Activated naive CD8-positive, alpha-beta T cell treated with anti-CD3 and anti-CD28 coated beads, Interleukin-2, amount 50 U/mL, for 24 hours (primary cell): ENCODE measurements around the gene CCDC196.
"Not testable (repeated sequence)": the region's sequence is repeated elsewhere in the genome, so short reads cannot be mapped to it uniquely, and the experiment has no call there.

Experiments used
- ATAC-seq: fragments of 150-1000 bp; cut with Tn5 transposase; one replicate; pipeline ENCODE4 v1.10.0; 2021
- DNase-seq: peaks from one replicate; pipeline ENCODE4 v3.0.0; 2021
- H3K27ac Mint-ChIP-seq: one replicate; pipeline ENCODE4 v1.8.0; 2021; ENCODE audit warnings: mild to moderate bottlenecking, mixed read lengths
- H3K27me3 Mint-ChIP-seq: one replicate; pipeline ENCODE4 v1.8.0; 2021; ENCODE audit warnings: mixed read lengths
- H3K36me3 Mint-ChIP-seq: one replicate; pipeline ENCODE4 v1.8.0; 2021; ENCODE audit warnings: low read depth, mixed read lengths
- H3K4me1 Mint-ChIP-seq: one replicate; pipeline ENCODE4 v1.8.0; 2021; ENCODE audit warnings: mixed read lengths
- H3K4me3 Mint-ChIP-seq: one replicate; pipeline ENCODE4 v1.8.0; 2021; ENCODE audit warnings: mild to moderate bottlenecking, moderate library complexity, mixed read lengths
- H3K9me3 Mint-ChIP-seq: one replicate; pipeline ENCODE4 v1.8.0; 2021; ENCODE audit warnings: mixed read lengths

CCDC196 gene

DNA sequence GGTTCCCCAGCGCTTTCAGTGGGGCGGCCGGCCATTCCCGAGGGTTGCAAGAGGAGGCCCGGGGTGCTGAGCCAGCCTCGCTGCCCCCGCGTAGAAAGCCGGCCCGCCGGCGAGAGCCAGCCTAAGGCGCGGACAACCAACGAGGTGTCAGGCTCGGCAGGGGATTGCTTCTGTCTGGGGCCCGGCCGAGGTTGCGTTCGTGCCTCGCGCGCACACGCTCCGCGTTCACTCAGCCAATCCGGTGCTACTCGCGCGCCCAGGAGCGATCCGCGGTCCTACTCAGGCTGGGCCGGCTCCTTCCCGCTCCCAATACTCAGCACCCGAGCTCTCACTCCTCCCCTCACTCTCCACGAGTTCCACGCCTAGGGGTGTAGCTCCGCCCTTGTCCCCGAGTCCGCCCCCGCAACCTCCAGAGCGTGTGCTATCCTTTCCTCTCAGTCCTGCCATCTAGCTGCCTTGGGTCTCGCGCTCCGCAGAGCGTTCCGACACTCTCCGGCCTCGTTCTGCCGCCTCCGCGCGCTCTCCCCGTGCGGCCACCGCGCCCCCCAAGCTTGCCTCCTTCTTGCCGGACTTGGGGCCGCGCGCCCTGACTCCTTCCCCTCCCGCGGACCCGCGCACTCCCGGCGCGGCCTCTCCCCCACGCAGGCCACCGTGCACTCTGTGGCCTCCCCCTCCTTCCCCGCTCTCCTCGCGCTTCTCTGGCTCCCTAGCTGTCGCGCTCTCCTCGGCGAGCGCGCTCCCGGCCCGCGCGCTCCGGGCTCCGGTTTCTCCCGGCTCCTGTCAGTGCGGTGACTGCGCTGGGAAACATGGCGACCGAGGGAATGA, 21.8 kb downstream of the CCDC196 start, which contains the start of gene GPHN:
GPHN (plus strand) TSS at position 426 of the 825 bp plus-strand sequence.
- ATAC-seq = peak; percentile 97
- H3K4me3 Mint-ChIP-seq = peak within 1 kb of the TSS; percentile 90
- peak; percentile 88 for DNase-seq
- H3K27me3 Mint-ChIP-seq = peaks cover 14% of the 10 kb centered on the region
- peak within 1 kb of the TSS; percentile 94 for H3K27ac Mint-ChIP-seq
- no peaks in the 10 kb centered on the region for H3K9me3 Mint-ChIP-seq
- peaks cover 33% of the 10 kb centered on the region for H3K4me1 Mint-ChIP-seq
- no peaks in the 10 kb centered on the region for H3K36me3 Mint-ChIP-seq

DNA sequence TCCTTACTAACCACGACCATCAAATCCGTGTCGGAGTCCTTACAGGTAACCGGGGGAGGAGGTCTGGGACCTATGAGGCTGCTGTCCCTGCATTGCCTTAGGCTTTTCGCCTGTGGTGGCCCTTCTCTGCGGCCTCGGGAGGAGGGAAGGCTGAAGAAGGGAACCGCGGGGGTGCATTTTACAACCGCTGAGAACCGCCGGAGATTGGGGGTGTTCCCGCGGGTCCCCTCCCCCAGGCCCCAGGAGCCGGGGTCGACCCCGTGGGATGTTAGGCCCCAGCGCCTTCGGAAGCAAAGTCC, 22.3 kb downstream of the CCDC196 start:
- ATAC-seq = no peak

DNA sequence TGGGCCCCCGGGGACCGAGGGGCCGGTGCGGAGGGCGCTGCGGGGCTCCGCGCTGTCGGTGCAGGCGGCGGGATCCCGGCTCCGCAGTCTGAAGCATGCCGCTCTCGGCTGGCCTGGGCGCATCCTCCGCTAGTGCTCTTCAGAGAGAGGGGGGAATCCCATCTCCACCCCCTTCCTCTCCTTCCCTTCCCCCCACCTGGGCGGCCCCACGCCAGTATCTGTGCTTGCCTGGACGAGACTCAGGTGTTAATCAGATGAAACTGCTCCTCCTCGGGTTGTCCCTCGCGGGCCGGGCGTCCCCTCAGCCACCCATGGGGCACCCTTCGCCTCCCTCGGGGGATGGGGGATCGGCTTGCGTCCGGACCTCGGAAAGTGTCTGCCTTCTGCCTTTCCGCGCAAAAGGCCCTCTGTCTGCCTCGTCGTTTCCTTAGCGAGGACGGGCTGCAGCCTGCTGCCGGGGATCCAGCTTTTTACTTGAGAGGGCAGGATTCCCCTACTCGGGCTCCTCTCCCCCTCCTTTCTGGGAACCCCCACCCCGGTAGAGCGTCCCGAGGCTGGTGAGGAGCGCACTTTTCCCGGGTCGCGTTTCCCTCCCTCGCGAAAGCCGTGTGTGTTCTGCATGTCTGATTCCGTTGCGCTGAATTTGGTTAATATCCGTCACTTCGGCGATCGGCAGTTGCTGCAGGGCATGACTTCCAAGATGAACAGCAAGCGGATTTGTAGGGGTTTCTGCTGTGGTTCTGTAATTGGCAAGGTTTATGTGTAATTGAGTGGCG, 22.9 kb downstream of the CCDC196 start:
- peak overlapping the region; percentile 70 for H3K27ac Mint-ChIP-seq
- DNase-seq (peak; percentile 65), ATAC-seq (peak; percentile 22)
- H3K4me3 Mint-ChIP-seq = peak overlapping the region; percentile 90
- H3K27me3 Mint-ChIP-seq = peaks cover 16% of the 10 kb centered on the region
- peaks cover 37% of the 10 kb centered on the region for H3K4me1 Mint-ChIP-seq
- no peaks in the 10 kb centered on the region for H3K9me3 Mint-ChIP-seq
- no peaks in the 10 kb centered on the region for H3K36me3 Mint-ChIP-seq

More for the DNA sequence above, 22.3 kb downstream of the CCDC196 start:
- no peak for DNase-seq
- Mint-ChIP-seq H3K4me3 (peak overlapping the region; percentile 90), H3K9me3 (no peaks in the 10 kb centered on the region), H3K27me3 (peaks cover 16% of the 10 kb centered on the region), H3K27ac (peak overlapping the region; percentile 94), H3K36me3 (no peaks in the 10 kb centered on the region), H3K4me1 (peaks cover 37% of the 10 kb centered on the region)

DNA sequence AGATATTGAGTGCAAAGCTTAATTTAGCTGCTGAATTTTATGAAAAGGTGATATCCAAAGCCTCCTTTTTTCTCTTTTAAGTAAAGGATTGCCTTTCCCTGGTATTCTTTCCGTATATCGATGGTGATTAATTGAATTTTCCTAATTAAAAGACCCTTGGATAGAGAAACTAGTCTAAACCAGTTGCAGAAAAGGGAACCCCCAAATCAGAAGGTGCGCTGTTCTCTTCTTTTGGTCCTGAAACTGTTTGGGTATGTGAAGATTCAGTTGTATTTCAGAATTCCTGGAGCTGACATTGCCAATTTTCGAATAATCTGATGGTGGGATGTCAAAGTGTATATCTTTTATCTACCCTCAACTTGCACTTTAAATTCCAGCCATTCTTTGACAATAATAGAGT, 23.7 kb downstream of the CCDC196 start:
- no peak overlapping the region for H3K27ac Mint-ChIP-seq
- peaks cover 37% of the 10 kb centered on the region for H3K4me1 Mint-ChIP-seq
- H3K36me3 Mint-ChIP-seq = no peaks in the 10 kb centered on the region
- ATAC-seq (no peak), DNase-seq (no peak)
- no peaks in the 10 kb centered on the region for H3K9me3 Mint-ChIP-seq
- H3K4me3 Mint-ChIP-seq = peak overlapping the region; percentile 90
- peaks cover 16% of the 10 kb centered on the region for H3K27me3 Mint-ChIP-seq

DNA sequence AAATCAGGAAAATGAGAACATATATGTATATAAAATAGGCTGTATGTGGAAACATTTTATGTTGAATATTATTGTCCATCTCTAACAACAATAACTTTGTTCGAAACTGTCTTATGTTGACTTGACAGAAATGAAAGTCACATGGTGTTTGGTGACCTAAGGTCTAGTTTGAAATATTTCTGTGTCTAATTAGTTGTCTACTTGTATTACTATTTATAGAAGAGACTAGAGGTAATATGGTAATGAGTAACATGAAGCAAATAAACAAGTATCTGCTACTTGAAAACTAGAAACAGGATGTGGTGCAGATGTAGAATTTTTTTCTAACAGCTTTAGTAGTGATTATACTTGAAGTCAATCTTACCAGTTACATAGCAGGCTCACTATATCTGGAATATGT, 25.7 kb downstream of the CCDC196 start:
- Mint-ChIP-seq H3K27me3 (peaks cover 16% of the 10 kb centered on the region), H3K4me3 (no peak overlapping the region), H3K9me3 (no peaks in the 10 kb centered on the region), H3K4me1 (peaks cover 31% of the 10 kb centered on the region), H3K36me3 (no peaks in the 10 kb centered on the region), H3K27ac (no peak overlapping the region)
- no peak for ATAC-seq
- DNase-seq = no peak

DNA sequence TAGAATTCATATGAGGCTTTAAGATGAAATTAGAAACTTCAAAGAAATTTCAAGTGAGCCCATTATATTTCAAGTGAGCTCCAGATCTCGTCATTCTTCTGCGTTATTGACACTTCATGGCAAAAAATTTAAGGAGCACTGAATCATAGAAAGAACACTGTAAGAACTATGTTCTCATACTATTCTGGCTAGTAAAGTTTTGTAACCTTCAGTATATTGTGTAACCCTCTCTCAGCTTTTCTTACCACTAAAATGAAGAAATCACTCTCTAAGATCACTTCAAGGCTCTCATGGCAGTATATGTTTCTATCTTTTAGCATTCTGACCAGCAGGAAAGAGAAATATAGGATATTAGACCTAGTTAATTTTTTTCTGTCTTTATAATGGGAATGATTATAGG, 28.0 kb downstream of the CCDC196 start:
- no peak overlapping the region for H3K4me3 Mint-ChIP-seq
- no peak for ATAC-seq
- H3K9me3 Mint-ChIP-seq = no peaks in the 10 kb centered on the region
- H3K4me1 Mint-ChIP-seq = peaks cover 31% of the 10 kb centered on the region
- no peak overlapping the region for H3K27ac Mint-ChIP-seq
- DNase-seq = no peak
- no peaks in the 10 kb centered on the region for H3K36me3 Mint-ChIP-seq
- peaks cover 19% of the 10 kb centered on the region for H3K27me3 Mint-ChIP-seq

DNA sequence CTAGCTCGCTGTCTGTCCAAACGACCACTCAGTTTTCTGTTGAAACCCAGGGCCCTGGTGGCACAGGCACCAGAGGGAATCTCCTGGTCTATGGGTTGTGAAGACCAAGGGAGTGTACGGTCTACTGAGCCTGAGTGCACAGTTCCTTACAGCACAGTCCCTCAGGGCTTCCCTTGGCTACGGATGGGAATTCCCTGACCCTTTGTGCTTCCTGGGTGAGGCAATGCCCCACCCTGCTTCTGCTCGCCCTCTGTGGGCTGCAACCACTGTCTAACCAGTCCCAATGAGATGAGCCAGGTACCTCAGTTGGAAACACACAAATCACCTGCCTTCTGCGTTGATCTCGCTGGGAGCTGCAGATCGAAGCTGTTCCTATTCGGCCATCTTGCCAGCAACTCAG, 44.4 kb downstream of the CCDC196 start:
- H3K9me3 Mint-ChIP-seq = peaks cover 4% of the 10 kb centered on the region
- peaks cover 6% of the 10 kb centered on the region for H3K36me3 Mint-ChIP-seq
- H3K4me1 Mint-ChIP-seq = peaks cover 11% of the 10 kb centered on the region
- H3K27ac Mint-ChIP-seq = no peak overlapping the region
- no peak overlapping the region for H3K4me3 Mint-ChIP-seq
- DNase-seq (no peak), ATAC-seq (no peak)
- no peaks in the 10 kb centered on the region for H3K27me3 Mint-ChIP-seq

DNA sequence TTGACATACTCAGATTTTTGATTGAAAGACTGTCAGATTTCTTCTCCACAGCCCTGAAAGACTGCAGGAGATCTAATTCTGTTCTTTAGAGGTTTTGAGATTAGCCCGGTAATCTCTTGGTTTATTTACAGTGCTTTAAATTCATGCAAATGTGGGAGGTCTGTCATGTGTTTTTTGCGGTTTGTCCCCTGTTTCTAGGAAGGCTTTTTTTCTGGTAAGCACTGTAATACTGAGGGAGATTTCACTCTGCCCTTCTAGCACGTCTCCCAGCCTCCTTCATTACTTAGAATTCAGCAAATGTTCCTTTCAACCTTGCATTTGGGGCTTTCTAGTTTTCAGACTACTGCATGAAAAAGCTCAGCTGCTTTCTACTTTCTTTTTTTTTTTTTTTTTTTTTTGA, 52.9 kb downstream of the CCDC196 start:
- Mint-ChIP-seq H3K27me3 (no peaks in the 10 kb centered on the region), H3K36me3 (peaks cover 1% of the 10 kb centered on the region), H3K4me3 (no peak overlapping the region), H3K4me1 (peaks cover 6% of the 10 kb centered on the region), H3K9me3 (no peaks in the 10 kb centered on the region), H3K27ac (no peak overlapping the region)
- no peak for ATAC-seq
- no peak for DNase-seq

DNA sequence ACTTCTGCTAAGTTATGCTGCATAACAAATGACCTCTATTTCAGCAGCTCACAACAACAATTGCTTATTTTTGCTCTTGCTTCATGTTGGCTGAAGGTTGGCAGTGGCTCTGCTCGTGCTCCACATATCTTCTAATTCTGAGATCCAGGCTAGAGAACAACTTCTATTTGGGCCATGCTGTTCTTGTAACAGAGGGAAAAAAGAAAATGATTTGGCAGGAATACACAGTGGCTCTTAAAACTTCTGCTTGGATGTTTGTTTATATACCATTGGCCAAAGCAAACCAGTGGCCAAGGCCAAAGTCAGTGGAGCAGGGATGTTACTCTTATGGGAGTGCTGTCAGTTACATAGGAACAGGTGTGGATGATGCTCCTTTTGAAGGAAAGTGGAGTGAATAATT, 53.9 kb downstream of the CCDC196 start:
- ATAC-seq = no peak
- H3K27me3 Mint-ChIP-seq = no peaks in the 10 kb centered on the region
- peaks cover 6% of the 10 kb centered on the region for H3K4me1 Mint-ChIP-seq
- H3K27ac Mint-ChIP-seq = no peak overlapping the region
- H3K4me3 Mint-ChIP-seq = no peak overlapping the region
- H3K9me3 Mint-ChIP-seq = no peaks in the 10 kb centered on the region
- H3K36me3 Mint-ChIP-seq = peaks cover 1% of the 10 kb centered on the region
- no peak for DNase-seq

DNA sequence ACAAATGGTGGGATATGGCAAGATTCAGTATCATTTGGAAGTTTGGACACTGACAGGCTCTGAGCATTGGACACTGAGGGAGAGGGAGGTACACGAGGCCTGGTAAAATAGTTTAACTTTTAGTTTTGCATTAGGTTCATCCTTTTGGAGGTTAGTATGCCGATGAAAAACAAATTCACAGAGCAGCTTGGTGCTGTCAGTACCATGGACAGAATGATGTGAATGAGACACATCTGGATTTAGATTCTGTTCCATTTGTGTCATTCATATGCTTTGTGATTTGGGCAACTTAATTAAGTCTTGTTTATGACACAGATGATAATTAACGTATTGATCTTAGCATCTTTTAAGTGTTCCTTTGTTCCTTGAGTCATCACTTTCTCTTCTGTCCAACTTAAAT, 55.5 kb downstream of the CCDC196 start:
- ATAC-seq (no peak), DNase-seq (no peak)
- peaks cover 1% of the 10 kb centered on the region for H3K36me3 Mint-ChIP-seq
- H3K27ac Mint-ChIP-seq = no peak overlapping the region
- no peak overlapping the region for H3K4me3 Mint-ChIP-seq
- H3K4me1 Mint-ChIP-seq = peaks cover 4% of the 10 kb centered on the region
- H3K9me3 Mint-ChIP-seq = no peaks in the 10 kb centered on the region
- H3K27me3 Mint-ChIP-seq = no peaks in the 10 kb centered on the region

DNA sequence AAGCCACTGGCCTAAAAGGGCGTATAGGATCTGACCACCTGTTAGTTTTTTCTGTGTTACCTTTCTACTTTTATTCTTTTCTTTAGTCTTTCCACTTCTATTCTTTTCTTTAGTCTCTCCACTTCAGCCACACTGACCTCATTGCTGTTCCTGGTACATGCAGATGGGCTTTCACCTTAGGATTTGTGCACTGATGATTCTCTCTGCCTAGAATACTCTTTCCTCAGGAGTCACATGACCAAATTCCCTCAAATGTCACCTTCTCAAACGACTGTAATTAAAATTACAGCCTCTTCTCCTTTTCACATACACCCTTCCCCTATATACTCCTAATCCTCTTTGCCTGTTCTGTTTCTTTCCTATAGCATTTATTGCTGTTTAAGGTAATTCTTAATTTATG, 57.8 kb downstream of the CCDC196 start:
- Mint-ChIP-seq H3K27me3 (no peaks in the 10 kb centered on the region), H3K4me3 (no peak overlapping the region), H3K4me1 (peaks cover 2% of the 10 kb centered on the region), H3K9me3 (no peaks in the 10 kb centered on the region), H3K36me3 (peaks cover 3% of the 10 kb centered on the region), H3K27ac (no peak overlapping the region)
- DNase-seq (no peak), ATAC-seq (no peak)

DNA sequence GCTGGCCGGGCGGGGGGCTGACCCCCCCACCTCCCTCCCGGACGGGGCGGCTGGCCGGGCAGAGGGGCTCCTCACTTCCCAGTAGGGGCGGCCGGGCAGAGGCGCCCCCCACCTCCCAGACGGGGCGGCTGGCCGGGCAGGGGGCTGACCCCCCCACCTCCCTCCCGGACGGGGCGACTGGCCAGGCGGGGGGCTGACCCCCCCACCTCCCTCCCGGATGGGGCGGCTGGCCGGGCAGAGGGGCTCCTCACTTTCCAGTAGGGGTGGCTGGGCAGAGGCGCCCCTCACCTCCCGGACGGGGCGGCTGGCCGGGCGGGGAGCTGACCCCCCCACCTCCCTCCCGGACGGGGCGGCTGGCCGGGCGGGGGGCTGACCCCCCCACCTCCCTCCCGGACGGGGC, 59.0 kb downstream of the CCDC196 start:
- H3K27me3 Mint-ChIP-seq, H3K4me1 Mint-ChIP-seq, DNase-seq, H3K27ac Mint-ChIP-seq, H3K9me3 Mint-ChIP-seq, H3K36me3 Mint-ChIP-seq, ATAC-seq, H3K4me3 Mint-ChIP-seq: not testable (repeated sequence)

DNA sequence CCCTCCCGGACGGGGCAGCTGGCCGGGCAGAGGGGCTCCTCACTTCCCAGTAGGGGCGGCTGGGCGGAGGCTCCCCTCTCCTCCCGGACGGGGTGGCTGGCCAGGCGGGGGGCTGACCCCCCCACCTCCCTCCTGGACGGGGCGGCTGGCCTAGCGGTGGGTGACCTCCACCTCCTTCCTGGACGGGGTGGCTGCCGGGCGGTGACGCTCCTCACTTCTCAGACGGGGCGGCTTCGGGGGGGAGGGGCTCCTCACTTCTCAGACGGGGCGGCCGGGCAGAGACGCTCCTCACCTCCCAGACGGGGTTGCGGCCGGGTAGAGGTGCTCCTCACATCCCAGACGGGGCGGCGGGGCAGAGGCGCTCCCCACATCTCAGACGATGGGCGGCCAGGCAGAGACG, 59.6 kb downstream of the CCDC196 start:
- ATAC-seq = not testable (repeated sequence)

More for the DNA sequence above, 59.6 kb downstream of the CCDC196 start:
- not testable (repeated sequence) for H3K36me3 Mint-ChIP-seq, H3K9me3 Mint-ChIP-seq, H3K27ac Mint-ChIP-seq, H3K27me3 Mint-ChIP-seq, H3K4me1 Mint-ChIP-seq, H3K4me3 Mint-ChIP-seq, DNase-seq
